Lower leg skin (tissue), 4 donors: Measurements from ENCODE around the gene ROGDI. TPM values are rescaled to one million over a fixed set of nuclear protein-coding genes. Genes with fewer than 3 reads are reported as not detected.
"Not testable (repeated sequence)": the region's sequence is repeated elsewhere in the genome, so short reads cannot be mapped to it uniquely, and the experiment has no call there.

ENCODE experiments used
- DNase-seq, 2 donors: peaks; one replicate each; pipeline ENCODE4 v3.0.0-alpha.2; 2019; ENCODE audit warnings: low spot score in 2 of 2
- H3K4me3 ChIP-seq: fragments of 200-600 bp; sonication (generic); 2 replicates; pipeline ENCODE4 v1.5.1; 2017; ENCODE audit warnings: mild to moderate bottlenecking, low read depth; ENCODE audit not compliant: poor library complexity, severe bottlenecking
- CTCF ChIP-seq, 3 donors: fragments of 450-650 bp; IDR thresholded peaks; one replicate each; pipeline ENCODE4 v1.5.1; 2016; ENCODE audit warnings: antibody characterized with exemption in 3 of 3, mild to moderate bottlenecking in 3 of 3, moderate library complexity in 2 of 3
- POLR2A ChIP-seq, 2 donors: fragments of 450-650 bp; IDR thresholded peaks; one replicate each; pipeline ENCODE4 v1.6.1; 2016 to 2017; ENCODE audit warnings: antibody characterized with exemption in 2 of 2, mild to moderate bottlenecking in 1 of 2, moderate library complexity in 1 of 2
- WGBS, 2 donors: methylation state at CpG; one replicate each; pipeline ENCODE4 v1.1.5; 2018; 5-methylcytosine and 5-hydroxymethylcytosine counted together
- intact Hi-C: fragments of 100-400 bp; cut with DNase I; formaldehyde crosslinking; loops from one replicate; pipeline ENCODE4 v1.15.0; 2023; ENCODE audit warnings: low total_unique reads
- total RNA-seq, 4 donors: library from RNA; depleted of rRNA; stranded (reverse); fragments of >200 nt; gene quantifications; one replicate each; pipeline ENCODE4 v1.1.0, GENCODE V29; 2016

The ROGDI gene
- total RNA-seq, 4 donors from 2014 or later, result 7.3 to 15.8 (median 10.2) TPM

DNA sequence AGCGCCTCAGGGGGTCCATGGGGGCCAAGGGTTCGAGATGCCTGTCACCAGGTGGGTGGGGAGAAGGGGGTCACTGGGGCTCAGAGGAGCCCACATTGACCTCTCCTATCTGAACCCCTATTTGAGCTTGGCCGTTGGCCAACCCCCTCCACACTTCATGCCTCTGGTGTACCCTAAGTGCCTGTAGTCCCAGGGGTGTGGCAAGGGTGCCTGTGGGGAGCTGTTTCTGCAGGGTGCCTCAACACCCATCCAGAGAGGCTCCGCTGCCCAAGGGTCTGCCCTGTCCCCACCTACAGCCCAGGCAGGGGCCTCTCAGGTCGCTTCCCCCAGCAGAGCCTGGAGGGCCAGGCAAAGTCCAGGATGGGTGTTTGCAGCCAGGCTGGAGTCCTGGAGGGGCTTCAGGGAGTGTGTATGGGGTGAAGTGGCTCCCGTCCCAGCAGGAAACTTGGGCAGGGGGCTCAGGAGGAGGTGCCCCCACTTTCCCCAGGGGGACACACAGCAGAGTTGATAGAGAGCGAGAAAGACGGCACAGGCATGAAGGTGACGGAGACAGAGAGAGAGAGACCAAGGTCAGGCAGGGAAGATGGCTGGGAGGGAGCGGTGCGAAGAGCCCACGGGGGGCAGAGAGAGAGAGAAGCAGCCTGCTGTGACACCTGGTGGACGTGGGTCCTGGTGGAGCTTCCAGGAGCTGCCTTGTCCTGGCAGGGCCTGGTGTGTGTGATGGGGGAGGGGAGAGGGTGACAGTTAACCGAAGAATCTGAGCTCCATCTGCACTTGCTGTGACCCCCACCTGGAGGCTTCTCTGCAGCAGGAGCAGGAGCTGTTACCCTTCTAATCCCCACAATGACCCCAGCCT, 14.6 kb downstream of the ROGDI start, which contains the start of gene SEPTIN12:
TSS of gene SEPTIN12 (minus strand) at position 719 of the 856 bp plus-strand sequence. CDS start at position 19, 700 bp downstream.
- whole genome bisulfite sequencing, 2 donors, result 80 to 86% methylated on average over 13 to 14 of the region's 14 CpGs
- no peak for TF ChIP-seq POLR2A (IDR thresholded peaks at IDR 0.05)
- no peak for TF ChIP-seq CTCF (IDR thresholded peaks at IDR 0.05)
- intact Hi-C loops, result no loop called here
- no peak within 1 kb of the TSS for H3K4me3 ChIP-seq
- DNase-seq, result no peak

GRCh38 chr16:4787068-4787467, 15.4 kb downstream of the ROGDI start:
- TF ChIP-seq CTCF (IDR thresholded peaks at IDR 0.05), result no peak
- no peak for TF ChIP-seq POLR2A (IDR thresholded peaks at IDR 0.05)
- H3K4me3 ChIP-seq, result no peak overlapping the region
- WGBS, 2 donors, result 83 to 86% methylated on average over 8 of the region's 8 CpGs
- no peak for DNase-seq
- intact Hi-C loops, result no loop called here

DNA sequence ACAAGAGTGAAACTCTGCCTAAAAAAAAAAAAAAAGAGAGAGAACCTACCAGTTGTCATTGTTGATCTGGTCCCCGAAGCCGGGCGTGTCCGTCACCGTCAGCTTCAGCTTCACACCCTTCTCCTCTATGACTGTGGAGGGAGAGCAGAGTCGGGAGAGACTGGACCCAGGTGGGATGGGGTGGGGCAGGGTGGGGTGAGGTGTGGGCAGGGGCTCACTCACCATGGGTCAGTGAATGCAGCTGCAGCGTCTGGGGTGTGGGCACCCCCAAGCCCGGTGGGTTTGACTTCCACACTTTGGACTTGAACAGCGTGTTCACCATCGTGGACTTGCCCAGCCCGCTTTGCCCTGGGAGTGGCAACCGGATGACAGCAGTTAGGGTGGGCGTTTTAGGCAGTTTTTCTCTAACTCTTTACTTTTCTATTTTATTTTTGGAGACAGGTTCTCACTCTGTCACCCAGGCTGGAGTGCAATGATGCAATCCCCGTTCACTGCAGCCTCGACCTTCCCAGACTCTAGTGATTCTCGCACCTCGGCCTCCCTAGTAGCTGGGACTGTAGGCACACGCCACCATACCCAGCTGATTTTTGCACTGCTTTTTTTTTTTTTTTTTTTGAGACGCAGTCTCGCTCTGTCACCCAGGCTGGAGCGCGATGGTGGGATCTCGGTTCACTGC, 16.5 kb downstream of the ROGDI start:
- DNase-seq, result no peak
- no peak for TF ChIP-seq CTCF (IDR thresholded peaks at IDR 0.05)
- no peak for TF ChIP-seq POLR2A (IDR thresholded peaks at IDR 0.05)
- 91 to 92% methylated on average over 23 of the region's 23 CpGs for WGBS, 2 donors
- no peak overlapping the region for H3K4me3 ChIP-seq
- intact Hi-C loops, result no loop called here

DNA sequence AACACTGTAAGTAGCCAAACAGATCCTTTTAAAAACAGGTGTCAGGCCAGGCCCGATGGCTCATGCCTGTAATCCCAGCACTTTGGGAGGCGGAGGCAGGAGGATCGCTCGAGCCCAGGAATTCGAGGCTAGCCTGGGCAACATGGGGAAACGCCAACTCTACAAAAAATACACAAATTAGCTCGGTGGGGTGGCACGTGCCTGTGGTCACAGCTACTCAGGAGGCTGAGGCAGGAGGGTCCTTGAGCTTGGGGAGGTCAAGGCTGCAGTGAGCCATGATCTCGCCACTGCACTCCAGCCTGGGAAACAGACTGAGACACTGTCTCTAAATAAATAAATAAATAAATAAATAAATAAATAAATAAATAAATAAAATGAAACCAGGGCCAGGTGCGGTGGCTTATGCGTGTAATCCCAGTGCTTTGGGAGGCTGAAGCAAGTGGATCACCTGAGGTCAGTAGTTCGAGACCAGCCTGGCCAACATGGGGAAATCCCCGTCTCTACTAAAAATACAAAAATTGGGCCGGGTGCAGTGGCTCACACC, 17.9 kb downstream of the ROGDI start:
- intact Hi-C loops, DNase-seq, H3K4me3 ChIP-seq: not testable (repeated sequence)
- WGBS, 2 donors, result 90 to 94% methylated on average over 14 of the region's 14 CpGs

GRCh38 chr16:4783951-4784336, 18.5 kb downstream of the ROGDI start:
- 68 to 72% methylated on average over 11 to 15 of the region's 16 CpGs for WGBS, 2 donors
- intact Hi-C loops, result no loop called here
- no peak overlapping the region for H3K4me3 ChIP-seq
- TF ChIP-seq CTCF (IDR thresholded peaks at IDR 0.05), result no peak
- no peak for DNase-seq
